SK-N-SH treated with all-trans-retinoic acid at 6 μM for 48 hours (cell line): ENCODE results near the gene TRIM8.

Source experiments
- ATAC-seq: fragments of 200-7000 bp; cut with Tn5 transposase; 3 replicates; pipeline ENCODE4 v1.9.1; 2020; ENCODE audit warnings: mild to moderate bottlenecking, moderate library complexity
- ARNTL ChIP-seq: fragments of 450-650 bp; formaldehyde crosslinking; IDR thresholded peaks from 2 replicates; pipeline ENCODE4 v1.5.0; 2020; ENCODE audit warnings: low read depth, mild to moderate bottlenecking, moderate library complexity, borderline replicate concordance
- BACH2 ChIP-seq: fragments of 250-450 bp; sonication (Bioruptor Pico); IDR thresholded peaks from 2 replicates; pipeline ENCODE4 v1.9.0; 2021; ENCODE audit warnings: mild to moderate bottlenecking, borderline replicate concordance
- CSRNP3 ChIP-seq: fragments of 250-450 bp; sonication (Bioruptor Pico); IDR thresholded peaks from 2 replicates; pipeline ENCODE4 v1.5.1; 2021; ENCODE audit warnings: mild to moderate bottlenecking, moderate library complexity
- ESRRG ChIP-seq: fragments of 250-450 bp; sonication (Bioruptor Pico); IDR thresholded peaks from 2 replicates; pipeline ENCODE4 v1.6.1; 2021; ENCODE audit warnings: mild to moderate bottlenecking
- GLIS3 ChIP-seq: fragments of 250-450 bp; sonication (Bioruptor Pico); IDR thresholded peaks from 2 replicates; pipeline ENCODE4 v1.5.0; 2020; ENCODE audit warnings: mild to moderate bottlenecking, moderate library complexity
- ISL1 ChIP-seq: fragments of 250-450 bp; sonication (Bioruptor Pico); IDR thresholded peaks from 2 replicates; pipeline ENCODE4 v2.1.2; 2022; ENCODE audit warnings: mild to moderate bottlenecking, moderate library complexity
- OSR1 ChIP-seq: fragments of 250-450 bp; sonication (Bioruptor Pico); IDR thresholded peaks from 2 replicates; pipeline ENCODE4 v1.8.0; 2022; ENCODE audit warnings: moderate library complexity, mild to moderate bottlenecking, inconsistent platforms
- PPARA ChIP-seq: fragments of 250-450 bp; sonication (Bioruptor Pico); IDR thresholded peaks from 2 replicates; pipeline ENCODE4 v1.5.0; 2020; ENCODE audit warnings: mild to moderate bottlenecking, borderline replicate concordance
- RARB ChIP-seq: fragments of 250-450 bp; sonication (Bioruptor Pico); IDR thresholded peaks from 2 replicates; pipeline ENCODE4 v1.8.0; 2021; ENCODE audit warnings: mild to moderate bottlenecking, moderate library complexity
- SNAI2 ChIP-seq: fragments of 250-450 bp; sonication (Bioruptor Pico); IDR thresholded peaks from 2 replicates; pipeline ENCODE4 v1.5.0; 2020; ENCODE audit warnings: mild to moderate bottlenecking, moderate library complexity
- TCF4 ChIP-seq: fragments of 250-450 bp; sonication (Bioruptor Pico); IDR thresholded peaks from 2 replicates; pipeline ENCODE4 v1.8.0; 2021; ENCODE audit warnings: mild to moderate bottlenecking, moderate library complexity, borderline replicate concordance
- TOX ChIP-seq: fragments of 250-450 bp; sonication (Bioruptor Pico); IDR thresholded peaks from 2 replicates; pipeline ENCODE4 v1.8.0; 2021; ENCODE audit warnings: mild to moderate bottlenecking, moderate library complexity, borderline replicate concordance
- TSHZ2 ChIP-seq: fragments of 250-450 bp; sonication (Bioruptor Pico); IDR thresholded peaks from 2 replicates; pipeline ENCODE4 v1.5.0; 2020; ENCODE audit warnings: mild to moderate bottlenecking, moderate library complexity
- ZC3H10 ChIP-seq: fragments of 250-450 bp; sonication (Bioruptor Pico); IDR thresholded peaks from 2 replicates; pipeline ENCODE4 v1.5.1; 2021; ENCODE audit warnings: mild to moderate bottlenecking, moderate library complexity
- ZFP3 ChIP-seq: fragments of 250-450 bp; sonication (Bioruptor Pico); IDR thresholded peaks from 2 replicates; pipeline ENCODE4 v1.5.0; 2020; ENCODE audit warnings: mild to moderate bottlenecking, moderate library complexity
- ZFP30 ChIP-seq: fragments of 450-650 bp; formaldehyde crosslinking; IDR thresholded peaks from 2 replicates; pipeline ENCODE4 v1.5.0; 2022; ENCODE audit warnings: mild to moderate bottlenecking, moderate library complexity
- ZNF565 ChIP-seq: fragments of 450-650 bp; formaldehyde crosslinking; conservative IDR thresholded peaks from 2 replicates; pipeline ENCODE4 v1.5.0; 2020; ENCODE audit warnings: low read depth, mild to moderate bottlenecking, moderate library complexity
- ZNF70 ChIP-seq: fragments of 450-650 bp; formaldehyde crosslinking; IDR thresholded peaks from 2 replicates; pipeline ENCODE4 v1.5.0; 2020; ENCODE audit warnings: mild to moderate bottlenecking, moderate library complexity
- ZNF8 ChIP-seq: fragments of 450-650 bp; formaldehyde crosslinking; IDR thresholded peaks from 2 replicates; pipeline ENCODE4 v1.5.0; 2020; ENCODE audit warnings: mild to moderate bottlenecking, moderate library complexity
- TF ChIP-seq, protein P1 (sequence below): fragments of 250-450 bp; sonication (Bioruptor Pico); IDR thresholded peaks from 2 replicates; pipeline ENCODE4 v1.8.0; 2021; ENCODE audit warnings: low read depth, mild to moderate bottlenecking, moderate library complexity, borderline replicate concordance
- TF ChIP-seq, protein P2 (sequence below): fragments of 250-450 bp; sonication (Bioruptor Pico); IDR thresholded peaks from 2 replicates; pipeline ENCODE4 v1.5.1; 2020; ENCODE audit warnings: low read depth, mild to moderate bottlenecking, moderate library complexity

The TRIM8 gene

GRCh38 chr10:102614888-102615287 is 29.4 kb upstream of the TRIM8 start:
- no peak for ATAC-seq
- TF ChIP-seq ZFP30 (no peak), PPARA (no peak), SNAI2 (CRISPR knock-in tag) (no peak), ZC3H10 (CRISPR knock-in tag) (no peak), ISL1 (CRISPR knock-in tag) (no peak), OSR1 (CRISPR knock-in tag) (no peak), TSHZ2 (no peak)
- TF ChIP-seq, protein P1, sequence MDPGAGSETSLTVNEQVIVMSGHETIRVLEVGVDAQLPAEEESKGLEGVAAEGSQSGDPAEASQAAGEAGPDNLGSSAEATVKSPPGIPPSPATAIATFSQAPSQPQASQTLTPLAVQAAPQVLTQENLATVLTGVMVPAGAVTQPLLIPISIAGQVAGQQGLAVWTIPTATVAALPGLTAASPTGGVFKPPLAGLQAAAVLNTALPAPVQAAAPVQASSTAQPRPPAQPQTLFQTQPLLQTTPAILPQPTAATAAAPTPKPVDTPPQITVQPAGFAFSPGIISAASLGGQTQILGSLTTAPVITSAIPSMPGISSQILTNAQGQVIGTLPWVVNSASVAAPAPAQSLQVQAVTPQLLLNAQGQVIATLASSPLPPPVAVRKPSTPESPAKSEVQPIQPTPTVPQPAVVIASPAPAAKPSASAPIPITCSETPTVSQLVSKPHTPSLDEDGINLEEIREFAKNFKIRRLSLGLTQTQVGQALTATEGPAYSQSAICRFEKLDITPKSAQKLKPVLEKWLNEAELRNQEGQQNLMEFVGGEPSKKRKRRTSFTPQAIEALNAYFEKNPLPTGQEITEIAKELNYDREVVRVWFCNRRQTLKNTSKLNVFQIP (CRISPR knock-in tag) = no peak

GRCh38 chr10:102615361-102615760 is 28.9 kb upstream of the TRIM8 start:
- TF ChIP-seq ZNF8 (CRISPR knock-in tag) (no peak), ZNF565 (CRISPR knock-in tag) (no peak), ZFP3 (CRISPR knock-in tag) (no peak), CSRNP3 (CRISPR knock-in tag) (no peak), OSR1 (CRISPR knock-in tag) (no peak), BACH2 (CRISPR knock-in tag) (no peak), ZNF70 (CRISPR knock-in tag) (no peak), SNAI2 (CRISPR knock-in tag) (no peak), ESRRG (CRISPR knock-in tag) (no peak), GLIS3 (no peak), TSHZ2 (no peak), ZFP30 (no peak), ISL1 (CRISPR knock-in tag) (no peak), ZC3H10 (CRISPR knock-in tag) (no peak), PPARA (no peak)
- TF ChIP-seq, protein P1 (CRISPR knock-in tag) = no peak
- ATAC-seq = peak; percentile 75

DNA sequence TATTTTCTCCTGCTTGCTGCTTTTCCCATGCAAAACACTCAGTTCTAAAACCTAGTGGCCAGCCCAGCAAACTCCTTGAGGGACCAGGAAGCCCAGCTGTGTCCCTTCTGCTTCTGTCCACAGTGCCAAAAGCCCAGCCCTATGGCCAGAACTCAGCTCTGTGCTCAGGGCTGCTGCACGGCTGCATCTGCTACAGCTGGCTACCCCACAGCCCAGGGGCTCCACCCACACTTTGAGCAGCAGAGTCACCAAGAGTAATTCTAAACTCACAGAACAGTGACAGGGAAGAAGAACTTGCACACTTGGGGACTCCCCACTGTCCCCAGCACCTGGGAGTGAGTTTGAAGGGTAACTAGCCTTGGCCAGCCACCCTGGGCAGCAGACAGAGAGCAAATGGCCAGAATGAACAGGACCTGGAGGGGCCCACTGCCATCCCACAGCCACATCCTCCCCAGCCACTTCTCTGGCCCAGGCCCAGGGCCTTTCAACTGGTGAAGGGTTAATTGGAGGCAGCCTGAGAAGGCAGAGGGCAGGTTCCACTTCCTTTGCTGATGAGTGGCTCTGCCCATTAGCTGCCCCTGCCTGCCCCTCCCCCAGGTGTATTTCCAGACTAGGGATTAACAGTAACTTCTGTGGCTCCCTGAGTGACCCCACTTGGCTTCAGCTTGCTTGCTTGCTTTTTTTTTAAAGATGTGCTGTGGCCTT is 28.1 kb upstream of the TRIM8 start:
- peak; percentile 34; the same call in 2 of the 3 replicates for ATAC-seq

More for the DNA sequence above, 28.1 kb upstream of the TRIM8 start:
- TF ChIP-seq RARB = no peak
- no peak for TF ChIP-seq SNAI2 (CRISPR knock-in tag)
- no peak for TF ChIP-seq ZFP3 (CRISPR knock-in tag)
- no peak for TF ChIP-seq ISL1 (CRISPR knock-in tag)
- no peak for TF ChIP-seq GLIS3
- TF ChIP-seq ZFP30 = no peak
- TF ChIP-seq ZNF70 (CRISPR knock-in tag) = no peak
- no peak for TF ChIP-seq BACH2 (CRISPR knock-in tag)
- TF ChIP-seq, protein P1 (CRISPR knock-in tag) = no peak
- TF ChIP-seq ARNTL = no peak
- TF ChIP-seq ZNF8 (CRISPR knock-in tag) = no peak
- no peak for TF ChIP-seq TCF4 (CRISPR knock-in tag)
- TF ChIP-seq, protein P2, sequence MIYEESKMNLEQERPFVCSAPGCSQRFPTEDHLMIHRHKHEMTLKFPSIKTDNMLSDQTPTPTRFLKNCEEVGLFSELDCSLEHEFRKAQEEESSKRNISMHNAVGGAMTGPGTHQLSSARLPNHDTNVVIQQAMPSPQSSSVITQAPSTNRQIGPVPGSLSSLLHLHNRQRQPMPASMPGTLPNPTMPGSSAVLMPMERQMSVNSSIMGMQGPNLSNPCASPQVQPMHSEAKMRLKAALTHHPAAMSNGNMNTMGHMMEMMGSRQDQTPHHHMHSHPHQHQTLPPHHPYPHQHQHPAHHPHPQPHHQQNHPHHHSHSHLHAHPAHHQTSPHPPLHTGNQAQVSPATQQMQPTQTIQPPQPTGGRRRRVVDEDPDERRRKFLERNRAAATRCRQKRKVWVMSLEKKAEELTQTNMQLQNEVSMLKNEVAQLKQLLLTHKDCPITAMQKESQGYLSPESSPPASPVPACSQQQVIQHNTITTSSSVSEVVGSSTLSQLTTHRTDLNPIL (CRISPR knock-in tag) = no peak
- no peak for TF ChIP-seq TOX (CRISPR knock-in tag)
